ENCODE results near the gene RFPL1.
"Not testable (repeated sequence)": the region's sequence is repeated elsewhere in the genome, so short reads cannot be mapped to it uniquely, and the experiment has no call there.

The RFPL1 gene

GRCh38 chr22:29479417-29480261, 41.3 kb downstream of the RFPL1 start, which contains the start of gene NEFH:
TSS of gene NEFH (plus strand) at chr22:29480218. CDS start at chr22:29480263, 45 bp downstream.
- DNase-seq = no peak

GRCh38 chr22:29480262-29480511, 41.8 kb downstream of the RFPL1 start:
- no peak for DNase-seq

GRCh38 chr22:29480512-29481264, 42.3 kb downstream of the RFPL1 start:
- peak; percentile 53 for DNase-seq

GRCh38 chr22:29481265-29482000, 43.0 kb downstream of the RFPL1 start:
- DNase-seq = no peak

GRCh38 chr22:29482253-29482652, 43.9 kb downstream of the RFPL1 start:
- DNase-seq = no peak

GRCh38 chr22:29482726-29483125, 44.3 kb downstream of the RFPL1 start:
- no peak for DNase-seq

- DNase-seq = no peak
These were observed 44.9 kb downstream of the RFPL1 start for GRCh38 chr22:29483254-29483653.

GRCh38 chr22:29484642-29485041, 46.3 kb downstream of the RFPL1 start:
- no peak for DNase-seq

GRCh38 chr22:29485448-29485847, 47.1 kb downstream of the RFPL1 start:
- no peak for DNase-seq

GRCh38 chr22:29487426-29487986, 49.1 kb downstream of the RFPL1 start:
- DNase-seq = no peak

GRCh38 chr22:29489127-29489780, 50.9 kb downstream of the RFPL1 start:
- DNase-seq = not testable (repeated sequence)

- no peak for DNase-seq
These were observed 52.6 kb downstream of the RFPL1 start for GRCh38 chr22:29491012-29491411.

All from CD4-positive, alpha-beta T cell treated with Interleukin-12 subunit alpha and Interleukin-12 subunit beta, for 1 hour (primary cell).